Measurements from ENCODE around the gene NOVA2. TPM values are rescaled to one million over a fixed set of nuclear protein-coding genes. Genes with fewer than 3 reads are reported as not detected.

Gene NOVA2
- total RNA-seq, 1 donor from 2014 or later: 0.67 TPM

DNA sequence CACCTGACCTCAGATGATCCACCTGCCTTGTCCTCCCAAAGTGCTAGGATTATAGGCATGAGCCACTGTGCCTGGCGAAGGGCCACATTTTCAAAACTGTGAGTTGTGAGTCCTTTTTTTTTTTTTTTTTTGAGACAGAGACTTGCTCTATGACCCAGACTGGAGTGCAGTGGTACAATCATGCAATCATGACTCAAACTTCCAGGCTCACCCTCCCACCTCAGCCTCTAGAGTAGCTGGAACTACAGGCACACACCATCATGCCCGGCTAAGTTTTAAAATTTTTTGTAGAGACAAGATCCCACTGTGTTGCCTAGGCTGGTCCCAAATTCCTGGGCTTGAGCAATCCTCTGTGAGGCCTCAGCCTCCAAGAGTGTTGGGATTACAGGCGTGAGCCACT, 67.4 kb downstream of the NOVA2 start:
- TF ChIP-seq, protein P1, sequence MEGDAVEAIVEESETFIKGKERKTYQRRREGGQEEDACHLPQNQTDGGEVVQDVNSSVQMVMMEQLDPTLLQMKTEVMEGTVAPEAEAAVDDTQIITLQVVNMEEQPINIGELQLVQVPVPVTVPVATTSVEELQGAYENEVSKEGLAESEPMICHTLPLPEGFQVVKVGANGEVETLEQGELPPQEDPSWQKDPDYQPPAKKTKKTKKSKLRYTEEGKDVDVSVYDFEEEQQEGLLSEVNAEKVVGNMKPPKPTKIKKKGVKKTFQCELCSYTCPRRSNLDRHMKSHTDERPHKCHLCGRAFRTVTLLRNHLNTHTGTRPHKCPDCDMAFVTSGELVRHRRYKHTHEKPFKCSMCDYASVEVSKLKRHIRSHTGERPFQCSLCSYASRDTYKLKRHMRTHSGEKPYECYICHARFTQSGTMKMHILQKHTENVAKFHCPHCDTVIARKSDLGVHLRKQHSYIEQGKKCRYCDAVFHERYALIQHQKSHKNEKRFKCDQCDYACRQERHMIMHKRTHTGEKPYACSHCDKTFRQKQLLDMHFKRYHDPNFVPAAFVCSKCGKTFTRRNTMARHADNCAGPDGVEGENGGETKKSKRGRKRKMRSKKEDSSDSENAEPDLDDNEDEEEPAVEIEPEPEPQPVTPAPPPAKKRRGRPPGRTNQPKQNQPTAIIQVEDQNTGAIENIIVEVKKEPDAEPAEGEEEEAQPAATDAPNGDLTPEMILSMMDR (IDR thresholded peaks at IDR 0.05; ENCODE audit: unreplicated experiment): no peak
- peaks cover 4% of the 10 kb centered on the region for H3K27me3 Mint-ChIP-seq (ENCODE audit: low read depth)

DNA sequence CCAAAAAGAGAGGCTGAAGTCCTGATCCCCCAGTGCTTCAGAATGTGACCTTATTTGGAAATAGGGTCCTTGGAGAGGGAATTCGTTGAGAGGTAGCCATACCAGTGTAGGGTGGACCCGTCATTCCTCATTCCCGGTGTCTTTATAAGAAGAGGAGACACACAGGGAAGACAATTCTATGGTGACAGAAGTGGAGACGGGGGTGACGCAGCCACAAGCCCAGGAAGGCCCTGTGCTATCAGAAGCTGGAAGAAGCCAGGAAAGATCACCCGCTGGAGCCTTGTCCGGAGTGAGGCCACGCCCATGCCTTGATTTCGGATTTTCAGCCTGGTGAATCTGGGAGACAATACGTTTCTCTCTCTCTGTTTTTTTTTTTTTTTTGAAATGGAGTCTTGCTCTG, 68.7 kb downstream of the NOVA2 start:
- H3K4me3 Mint-ChIP-seq: no peak overlapping the region
- H3K9me3 Mint-ChIP-seq: no peaks in the 10 kb centered on the region
- TF ChIP-seq, protein P1 (IDR thresholded peaks at IDR 0.05; ENCODE audit: unreplicated experiment): no peak
- no peak for DNase-seq (ENCODE audit: low spot score in 2 of 2, unreplicated experiment in 2 of 2)
- peaks cover 8% of the 10 kb centered on the region for H3K36me3 Mint-ChIP-seq
- H3K27me3 Mint-ChIP-seq (ENCODE audit: low read depth): peaks cover 9% of the 10 kb centered on the region
- peaks cover 5% of the 10 kb centered on the region for H3K4me1 Mint-ChIP-seq
- H3K27ac Mint-ChIP-seq: no peak overlapping the region

More for the DNA sequence above, 67.4 kb downstream of the NOVA2 start:
- Mint-ChIP-seq H3K4me1 (no peaks in the 10 kb centered on the region), H3K27ac (no peak overlapping the region), H3K4me3 (no peak overlapping the region), H3K36me3 (no peaks in the 10 kb centered on the region), H3K9me3 (no peaks in the 10 kb centered on the region)
- no peak for DNase-seq (ENCODE audit: low spot score in 2 of 2, unreplicated experiment in 2 of 2)

DNA sequence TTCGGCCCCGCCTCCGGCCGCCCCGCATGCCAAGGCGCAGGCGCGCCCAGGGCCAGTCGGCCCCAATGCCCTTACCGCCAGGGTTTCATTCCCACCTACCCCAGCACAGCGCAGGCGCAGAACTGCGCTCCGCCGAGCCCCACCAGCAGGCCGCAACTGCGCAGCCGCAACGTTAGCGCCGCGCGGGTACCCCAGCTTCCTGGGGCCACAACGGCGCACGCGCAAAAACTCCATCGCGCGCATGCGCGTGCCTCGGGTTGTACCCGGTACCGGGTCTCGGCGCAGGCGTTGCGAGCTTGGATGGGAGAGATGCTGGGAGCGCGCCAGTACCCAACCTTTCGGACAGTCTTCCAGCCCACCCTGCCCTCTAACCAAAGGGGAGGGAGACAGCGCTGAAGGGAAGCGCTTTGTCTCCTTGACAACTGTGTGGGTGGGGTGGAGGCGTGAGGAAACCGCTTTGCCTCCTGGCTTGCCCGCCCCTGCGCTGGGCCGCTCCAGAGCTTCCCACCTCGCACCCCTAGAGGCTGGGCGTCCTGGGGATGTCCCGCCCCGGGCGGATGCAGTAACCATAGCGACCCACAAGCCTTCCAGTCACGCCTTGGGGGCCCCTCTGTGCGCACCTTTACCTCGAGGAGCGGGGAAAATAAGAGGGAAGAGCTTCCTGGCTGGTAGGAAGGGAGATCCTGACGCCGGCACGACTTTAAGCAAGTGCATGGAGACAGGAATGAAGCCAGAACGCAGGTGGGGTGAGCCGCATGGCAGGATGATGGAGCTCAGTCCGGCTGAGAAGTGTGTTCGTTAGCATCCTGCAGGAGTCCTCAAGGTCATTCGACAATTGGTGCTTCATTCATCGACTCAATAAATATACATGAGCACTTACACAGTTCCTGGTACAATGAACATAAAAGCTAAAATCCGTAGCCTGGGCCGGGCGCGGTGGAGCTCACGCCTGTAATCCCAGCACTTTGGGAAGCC, 70.7 kb downstream of the NOVA2 start:
- Mint-ChIP-seq H3K27me3 (ENCODE audit: low read depth) (peaks cover 11% of the 10 kb centered on the region), H3K36me3 (peaks cover 22% of the 10 kb centered on the region), H3K27ac (peak overlapping the region; percentile 86), H3K4me1 (peaks cover 5% of the 10 kb centered on the region), H3K9me3 (no peaks in the 10 kb centered on the region), H3K4me3 (peak overlapping the region; percentile 86)
- DNase-seq (ENCODE audit: low spot score in 2 of 2, unreplicated experiment in 2 of 2): peak; percentile 99 to 100
- TF ChIP-seq, protein P1 (IDR thresholded peaks at IDR 0.05; ENCODE audit: unreplicated experiment): no peak

DNA sequence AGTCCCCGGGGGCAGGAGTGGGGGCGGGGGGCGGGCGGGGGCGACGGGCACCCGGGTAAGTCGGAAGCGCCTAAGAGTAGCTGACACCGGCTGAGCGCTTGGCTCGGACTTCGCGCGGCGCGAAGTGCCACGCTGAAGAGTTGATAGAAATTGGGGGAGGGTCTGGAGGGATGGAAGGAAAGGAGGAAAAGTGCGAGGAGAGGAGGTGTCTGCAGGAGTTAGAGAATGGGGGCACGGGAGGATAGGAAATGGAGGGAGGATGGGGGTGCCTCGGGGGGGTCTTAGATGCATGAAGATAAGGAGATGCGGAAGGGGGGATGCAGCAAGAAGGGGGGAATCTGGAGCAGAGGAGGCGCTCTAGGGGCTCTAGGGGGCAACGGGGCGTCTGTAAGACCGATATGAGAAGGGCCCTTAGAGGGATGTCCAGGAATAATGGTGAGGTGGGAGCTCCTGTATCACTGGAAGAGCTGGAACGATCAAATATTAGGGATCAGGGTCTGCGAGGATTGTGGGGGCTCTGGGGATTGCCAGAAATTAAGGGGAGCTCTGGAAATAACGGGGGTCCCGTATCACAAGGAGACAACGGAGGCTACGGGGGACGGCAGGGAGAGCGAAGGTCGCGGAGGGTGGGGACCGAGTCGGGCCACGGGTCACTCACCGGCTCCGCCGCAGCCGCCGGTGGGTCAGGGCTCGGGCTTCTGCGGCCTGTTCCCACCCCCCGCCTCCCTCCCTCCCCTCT, 71.6 kb downstream of the NOVA2 start, which contains the start of gene MYPOP:
Gene MYPOP (minus strand): TSS at position 702 of the 739 bp plus-strand sequence. CDS start 840 bp downstream, outside the sequence.
- Mint-ChIP-seq H3K9me3 (no peaks in the 10 kb centered on the region), H3K4me3 (peak within 1 kb of the TSS; percentile 86), H3K36me3 (peaks cover 22% of the 10 kb centered on the region), H3K4me1 (peaks cover 5% of the 10 kb centered on the region), H3K27ac (peak within 1 kb of the TSS; percentile 86), H3K27me3 (ENCODE audit: low read depth) (peaks cover 11% of the 10 kb centered on the region)
- TF ChIP-seq, protein P1 (IDR thresholded peaks at IDR 0.05; ENCODE audit: unreplicated experiment): no peak
- no peak for DNase-seq (ENCODE audit: low spot score in 2 of 2, unreplicated experiment in 2 of 2)

DNA sequence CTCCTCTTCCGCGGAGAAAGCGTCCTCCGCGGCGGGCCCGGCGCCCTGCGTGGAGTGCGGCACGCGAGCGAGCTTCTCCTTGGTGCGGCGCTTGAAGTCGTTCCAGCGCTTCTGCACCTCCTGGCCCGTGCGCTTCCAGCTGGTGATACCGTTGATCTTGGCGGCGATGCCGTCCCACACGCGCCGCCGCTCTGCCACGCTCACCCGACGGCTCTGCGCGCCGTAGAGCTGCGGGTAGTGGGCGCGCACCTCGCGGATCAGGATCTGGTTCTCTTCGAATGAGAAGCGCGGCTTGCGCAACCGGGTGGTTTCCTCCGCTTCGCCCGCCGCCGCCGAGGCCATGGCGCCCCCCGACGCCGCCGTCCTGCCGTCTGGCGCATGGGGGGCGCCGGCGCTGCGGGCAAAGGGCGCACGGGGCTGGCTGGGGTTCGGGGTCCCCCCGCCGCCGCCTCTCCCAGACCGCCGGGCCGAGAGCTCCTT, 72.2 kb downstream of the NOVA2 start:
- H3K9me3 Mint-ChIP-seq: no peaks in the 10 kb centered on the region
- peaks cover 5% of the 10 kb centered on the region for H3K4me1 Mint-ChIP-seq
- no peak overlapping the region for H3K27ac Mint-ChIP-seq

More for the DNA sequence above, 72.2 kb downstream of the NOVA2 start:
- Mint-ChIP-seq H3K36me3 (peaks cover 22% of the 10 kb centered on the region), H3K27me3 (ENCODE audit: low read depth) (peaks cover 11% of the 10 kb centered on the region), H3K4me3 (peak overlapping the region; percentile 55)
- peak in 1 of 2 experiments; percentile 53 for DNase-seq (ENCODE audit: low spot score in 2 of 2, unreplicated experiment in 2 of 2)
- TF ChIP-seq, protein P1 (IDR thresholded peaks at IDR 0.05; ENCODE audit: unreplicated experiment): no peak

Measured in mesothelial cell of epicardium (in vitro differentiated cells).